ENCODE results near the gene ZNF385B. TPM values are rescaled to one million over a fixed set of nuclear protein-coding genes. Genes with fewer than 3 reads are reported as not detected.

The ZNF385B gene
- total RNA-seq, 3 donors from 2014 or later, result 3.4 to 8.8 (median 4.5) TPM

DNA sequence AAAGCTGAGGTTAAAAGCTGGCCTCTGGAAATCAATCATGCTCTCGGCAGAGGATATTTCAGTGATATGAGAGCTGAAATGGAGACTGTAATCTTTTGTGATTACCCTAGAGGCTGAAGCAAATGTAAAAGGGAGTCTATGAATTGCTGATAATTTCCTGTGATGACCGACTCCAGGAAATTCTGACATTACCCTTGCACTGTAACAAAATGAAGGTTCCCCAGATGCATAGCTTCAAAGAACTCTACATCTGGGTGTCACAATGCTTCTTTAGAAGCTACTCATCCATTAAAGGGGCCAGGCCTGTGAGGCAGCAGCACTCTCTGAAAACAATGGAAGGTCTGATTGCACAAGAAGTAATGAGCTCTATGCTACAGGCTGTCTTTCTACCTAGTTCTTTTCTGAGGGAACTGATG is 328.5 kb downstream of the ZNF385B start:
- intact Hi-C loops (cut with DNase I; ENCODE audit: low total_unique reads), result no loop called here
- no peaks in the 10 kb centered on the region for H3K9me3 ChIP-seq
- H3K27ac ChIP-seq, result no peak overlapping the region
- H3K36me3 ChIP-seq, result no peaks in the 10 kb centered on the region
- no peak for DNase-seq (ENCODE audit: low spot score in 2 of 2)
- H3K4me3 ChIP-seq, result no peak overlapping the region
- TF ChIP-seq, protein P1, sequence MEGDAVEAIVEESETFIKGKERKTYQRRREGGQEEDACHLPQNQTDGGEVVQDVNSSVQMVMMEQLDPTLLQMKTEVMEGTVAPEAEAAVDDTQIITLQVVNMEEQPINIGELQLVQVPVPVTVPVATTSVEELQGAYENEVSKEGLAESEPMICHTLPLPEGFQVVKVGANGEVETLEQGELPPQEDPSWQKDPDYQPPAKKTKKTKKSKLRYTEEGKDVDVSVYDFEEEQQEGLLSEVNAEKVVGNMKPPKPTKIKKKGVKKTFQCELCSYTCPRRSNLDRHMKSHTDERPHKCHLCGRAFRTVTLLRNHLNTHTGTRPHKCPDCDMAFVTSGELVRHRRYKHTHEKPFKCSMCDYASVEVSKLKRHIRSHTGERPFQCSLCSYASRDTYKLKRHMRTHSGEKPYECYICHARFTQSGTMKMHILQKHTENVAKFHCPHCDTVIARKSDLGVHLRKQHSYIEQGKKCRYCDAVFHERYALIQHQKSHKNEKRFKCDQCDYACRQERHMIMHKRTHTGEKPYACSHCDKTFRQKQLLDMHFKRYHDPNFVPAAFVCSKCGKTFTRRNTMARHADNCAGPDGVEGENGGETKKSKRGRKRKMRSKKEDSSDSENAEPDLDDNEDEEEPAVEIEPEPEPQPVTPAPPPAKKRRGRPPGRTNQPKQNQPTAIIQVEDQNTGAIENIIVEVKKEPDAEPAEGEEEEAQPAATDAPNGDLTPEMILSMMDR (IDR thresholded peaks at IDR 0.05), result no peak
- TF ChIP-seq POLR2AphosphoS5 (IDR thresholded peaks at IDR 0.05) (no peak), POLR2A (IDR thresholded peaks at IDR 0.05) (no peak)
- no peaks in the 10 kb centered on the region for H3K4me1 ChIP-seq
- no peaks in the 10 kb centered on the region for H3K27me3 ChIP-seq

DNA sequence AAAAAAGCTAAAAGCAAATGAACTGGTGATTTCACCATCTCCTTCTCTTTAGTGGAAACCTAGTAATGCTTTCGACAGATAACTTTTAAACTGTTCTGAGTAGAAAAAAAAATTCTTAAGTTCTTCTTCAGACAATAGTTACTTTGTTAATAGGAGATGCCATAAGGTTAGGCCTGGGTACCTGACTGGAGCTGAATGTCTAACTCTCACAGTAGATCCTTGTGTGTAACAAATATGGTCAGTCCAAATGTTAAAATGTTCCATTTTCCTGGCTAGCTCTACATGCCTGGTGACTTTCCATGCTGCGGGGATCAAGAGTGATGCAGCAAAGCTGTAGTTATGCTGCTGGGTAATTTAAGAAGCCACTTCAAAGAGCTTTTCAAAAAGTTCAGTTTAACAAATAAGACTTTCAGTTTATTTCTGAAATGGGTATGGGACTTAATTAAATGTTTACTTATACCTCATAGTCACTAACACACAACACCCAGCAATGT is 332.8 kb downstream of the ZNF385B start:
- H3K27me3 ChIP-seq, result no peaks in the 10 kb centered on the region
- H3K36me3 ChIP-seq, result no peaks in the 10 kb centered on the region
- intact Hi-C loops (cut with DNase I; ENCODE audit: low total_unique reads), result no loop called here
- no peak for DNase-seq (ENCODE audit: low spot score in 2 of 2)
- TF ChIP-seq, protein P1 (IDR thresholded peaks at IDR 0.05), result no peak
- no peak for TF ChIP-seq POLR2AphosphoS5 (IDR thresholded peaks at IDR 0.05)
- no peak for TF ChIP-seq POLR2A (IDR thresholded peaks at IDR 0.05)
- no peak overlapping the region for H3K27ac ChIP-seq
- H3K4me3 ChIP-seq, result no peak overlapping the region
- H3K4me1 ChIP-seq, result no peaks in the 10 kb centered on the region
- H3K9me3 ChIP-seq, result no peaks in the 10 kb centered on the region

DNA sequence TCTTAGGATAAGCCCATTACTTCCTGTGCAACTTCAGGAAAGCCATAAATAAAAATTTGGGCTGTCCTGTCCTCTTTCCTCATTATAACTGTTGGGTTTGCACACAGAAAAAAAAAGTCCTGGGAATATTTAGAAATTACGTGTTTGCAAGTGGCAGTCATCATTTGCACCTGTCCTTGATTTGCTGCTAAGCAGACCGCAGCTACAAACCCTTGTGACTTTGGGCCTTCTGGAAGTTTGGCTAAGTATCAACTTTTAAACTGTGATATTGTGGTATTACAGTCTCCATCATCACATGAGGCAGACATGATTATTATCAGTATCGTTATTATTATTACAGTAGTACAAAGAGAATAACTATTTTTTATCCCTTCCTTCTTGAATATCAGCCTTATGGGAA is 336.1 kb downstream of the ZNF385B start:
- no peak overlapping the region for H3K4me3 ChIP-seq
- no peaks in the 10 kb centered on the region for H3K4me1 ChIP-seq
- no peaks in the 10 kb centered on the region for H3K9me3 ChIP-seq
- no peak overlapping the region for H3K27ac ChIP-seq
- no peaks in the 10 kb centered on the region for H3K27me3 ChIP-seq
- no peaks in the 10 kb centered on the region for H3K36me3 ChIP-seq
- no peak for TF ChIP-seq POLR2AphosphoS5 (IDR thresholded peaks at IDR 0.05)
- no peak for TF ChIP-seq POLR2A (IDR thresholded peaks at IDR 0.05)
- TF ChIP-seq, protein P1 (IDR thresholded peaks at IDR 0.05), result no peak
- no peak for DNase-seq (ENCODE audit: low spot score in 2 of 2)
- intact Hi-C loops (cut with DNase I; ENCODE audit: low total_unique reads), result no loop called here

DNA sequence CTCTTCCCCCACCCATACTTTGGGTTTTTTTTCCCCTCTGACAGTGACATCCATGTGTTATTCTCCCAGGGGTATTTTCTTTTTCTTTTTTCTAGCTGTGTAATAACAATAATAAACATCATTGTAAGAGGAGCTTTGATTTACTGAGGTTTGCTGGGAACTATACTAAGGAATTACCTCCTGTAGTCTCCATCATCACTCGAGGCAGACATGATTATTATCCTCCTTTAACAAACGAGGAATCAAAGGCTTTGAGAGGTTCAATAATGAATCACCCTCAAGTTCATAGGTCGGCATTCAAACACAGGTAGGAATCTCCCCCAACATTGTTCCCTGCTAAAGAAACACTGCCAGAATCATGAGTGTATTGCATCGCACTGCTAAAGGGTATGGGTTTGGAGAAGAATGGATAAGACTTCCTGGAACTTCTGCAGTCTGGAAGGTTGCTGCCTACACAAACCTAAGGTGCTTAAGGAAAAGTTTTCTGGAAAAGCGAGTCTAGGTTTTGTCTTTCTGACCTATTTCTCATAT is 336.5 kb downstream of the ZNF385B start:
- Histone ChIP-seq H3K4me1 (no peaks in the 10 kb centered on the region), H3K4me3 (no peak overlapping the region), H3K36me3 (no peaks in the 10 kb centered on the region), H3K27ac (no peak overlapping the region), H3K27me3 (no peaks in the 10 kb centered on the region), H3K9me3 (no peaks in the 10 kb centered on the region)
- TF ChIP-seq POLR2A (IDR thresholded peaks at IDR 0.05) (no peak), POLR2AphosphoS5 (IDR thresholded peaks at IDR 0.05) (no peak)
- TF ChIP-seq, protein P1 (IDR thresholded peaks at IDR 0.05), result no peak
- DNase-seq (ENCODE audit: low spot score in 2 of 2), result no peak
- intact Hi-C loops (cut with DNase I; ENCODE audit: low total_unique reads), result loop anchor here (5.0 kb wide), 1 partner anchor 803 kb away; no protein-coding TSS in a partner anchor

DNA sequence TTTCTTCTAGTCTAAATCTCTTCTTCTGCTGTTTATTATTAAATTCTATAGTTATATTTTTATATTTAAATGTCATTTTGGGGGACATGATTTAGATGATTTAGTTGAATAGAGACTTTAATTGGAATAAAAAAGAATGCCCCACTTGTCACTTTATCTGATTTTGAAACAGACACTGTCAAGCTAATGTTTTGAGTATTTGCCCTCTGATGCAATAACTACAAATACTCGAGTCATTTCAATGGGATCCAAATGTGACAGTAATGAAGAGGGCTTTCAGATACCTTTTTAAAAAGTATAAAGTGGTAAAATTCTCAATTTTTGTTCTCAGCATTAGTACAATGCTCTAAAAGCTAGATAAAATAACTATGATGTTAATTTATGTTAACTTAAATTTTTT is 339.5 kb downstream of the ZNF385B start:
- intact Hi-C loops (cut with DNase I; ENCODE audit: low total_unique reads), result loop anchor here (5.0 kb wide), 1 partner anchor 800 kb away; no protein-coding TSS in a partner anchor

More for the DNA sequence above, 339.5 kb downstream of the ZNF385B start:
- DNase-seq (ENCODE audit: low spot score in 2 of 2), result no peak
- TF ChIP-seq POLR2AphosphoS5 (IDR thresholded peaks at IDR 0.05) (no peak), POLR2A (IDR thresholded peaks at IDR 0.05) (no peak)
- TF ChIP-seq, protein P1 (IDR thresholded peaks at IDR 0.05), result no peak
- H3K36me3 ChIP-seq, result no peaks in the 10 kb centered on the region
- no peaks in the 10 kb centered on the region for H3K9me3 ChIP-seq
- H3K4me3 ChIP-seq, result no peak overlapping the region
- H3K27ac ChIP-seq, result no peak overlapping the region
- no peaks in the 10 kb centered on the region for H3K4me1 ChIP-seq
- H3K27me3 ChIP-seq, result no peaks in the 10 kb centered on the region
